CD4-positive, alpha-beta T cell treated with Interleukin-17A for 4 hours (primary cell): ENCODE measurements around the gene TMEM165.

Source experiments
- DNase-seq: peaks from one replicate; pipeline ENCODE4 v3.0.0-alpha.2; 2020; ENCODE audit warnings: mixed read lengths

TMEM165 gene

GRCh38 chr4:55407764-55408163 is 12.0 kb downstream of the TMEM165 start:
- DNase-seq, result no peak

GRCh38 chr4:55409468-55410171 is 13.9 kb downstream of the TMEM165 start:
- DNase-seq, result peak; percentile 15

GRCh38 chr4:55410431-55410830 is 14.7 kb downstream of the TMEM165 start:
- DNase-seq, result no peak

- no peak for DNase-seq
Observed at GRCh38 chr4:55411621-55412020, 15.9 kb downstream of the TMEM165 start.

GRCh38 chr4:55416176-55416575 is 20.4 kb downstream of the TMEM165 start:
- DNase-seq, result no peak

GRCh38 chr4:55424791-55425190 is 29.0 kb downstream of the TMEM165 start:
- DNase-seq, result no peak

- DNase-seq, result no peak
Observed at GRCh38 chr4:55431710-55432336, 36.1 kb downstream of the TMEM165 start.

GRCh38 chr4:55435141-55435841 is 39.5 kb downstream of the TMEM165 start:
- DNase-seq, result peak; percentile 20

- DNase-seq, result no peak
Observed at GRCh38 chr4:55437356-55437796, 41.6 kb downstream of the TMEM165 start.

- DNase-seq, result no peak
Observed at GRCh38 chr4:55437823-55438222, 42.1 kb downstream of the TMEM165 start.

- no peak for DNase-seq
Observed at GRCh38 chr4:55438314-55438713, 42.6 kb downstream of the TMEM165 start.

GRCh38 chr4:55439023-55439422 is 43.3 kb downstream of the TMEM165 start:
- DNase-seq, result no peak

- no peak for DNase-seq
Observed at GRCh38 chr4:55440786-55441185, 45.0 kb downstream of the TMEM165 start.

GRCh38 chr4:55442541-55442940 is 46.8 kb downstream of the TMEM165 start:
- no peak for DNase-seq

GRCh38 chr4:55444827-55445226 is 49.1 kb downstream of the TMEM165 start:
- DNase-seq, result no peak

- no peak for DNase-seq
Observed at GRCh38 chr4:55445921-55446577, 50.3 kb downstream of the TMEM165 start.

- DNase-seq, result no peak
Observed at GRCh38 chr4:55446578-55446922, 50.8 kb downstream of the TMEM165 start.

GRCh38 chr4:55447108-55447708 is 51.5 kb downstream of the TMEM165 start:
- no peak for DNase-seq

- no peak for DNase-seq
Observed at GRCh38 chr4:55447831-55448230, 52.1 kb downstream of the TMEM165 start.

- no peak for DNase-seq
Observed at GRCh38 chr4:55450566-55450965, 54.8 kb downstream of the TMEM165 start.

- no peak for DNase-seq
Observed at GRCh38 chr4:55458164-55458563, 62.4 kb downstream of the TMEM165 start.

GRCh38 chr4:55458611-55459010 is 62.9 kb downstream of the TMEM165 start:
- DNase-seq, result no peak

- DNase-seq, result no peak
Observed at GRCh38 chr4:55466001-55466400, 70.2 kb downstream of the TMEM165 start.
